Measurements from ENCODE around the gene HLA-C. TPM values are rescaled to one million over a fixed set of nuclear protein-coding genes. Genes with fewer than 3 reads are reported as not detected.

The HLA-C gene
- polyA plus RNA-seq, 1 of the 3 experiments (the other 2 are of a cell fraction): 434 TPM

DNA sequence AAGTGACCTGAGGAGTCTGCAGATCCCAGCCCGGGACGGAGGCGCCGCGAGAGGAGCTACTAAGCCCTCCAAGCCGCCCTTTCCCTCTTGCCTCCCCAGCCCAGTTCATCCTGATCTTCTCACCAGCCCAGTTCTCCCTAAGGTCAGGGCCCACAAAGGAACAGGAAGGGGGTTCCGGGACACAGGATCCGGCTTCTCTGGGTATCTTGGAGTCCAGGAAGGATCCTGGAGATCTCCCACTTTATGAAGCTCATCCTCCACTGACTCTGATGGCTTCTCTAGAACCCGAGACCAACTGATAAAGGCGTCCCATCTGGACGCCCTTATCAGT lies 36.9 kb upstream of the HLA-C start:
- Histone ChIP-seq H3K4me2 (no peak overlapping the region), H3K9me2 (no peaks in the 10 kb centered on the region), H3K36me3 (replicated peaks in 1 of 2; ENCODE audit: control insufficient read depth in 1 of 2, insufficient read depth in 2 of 2, low read length in 1 of 2) (no peaks in the 10 kb centered on the region), H3K27me3 (ENCODE audit: insufficient read depth) (peaks cover 32% of the 10 kb centered on the region; the same call in 1 of the 2 replicates), H3K4me1 (ENCODE audit: control insufficient read depth in 1 of 2, insufficient read depth in 2 of 2, low read depth in 1 of 2, low read length in 1 of 2) (no peaks in the 10 kb centered on the region), H3K9me3 (no peaks in the 10 kb centered on the region), H3F3A (replicated peaks; ENCODE audit: insufficient read depth) (no peaks in the 10 kb centered on the region), H2AFZ (ENCODE audit: low read depth) (no peak overlapping the region), H3K9ac (no peak overlapping the region), H3K27ac (ENCODE audit: low read depth in 2 of 2, low read length in 1 of 2) (no peak overlapping the region), H3K79me2 (ENCODE audit: insufficient read depth) (no peaks in the 10 kb centered on the region), H4K20me1 (ENCODE audit: insufficient read depth) (no peaks in the 10 kb centered on the region), H3K4me3 (ENCODE audit: low read depth in 2 of 2, low read length in 1 of 2) (no peak overlapping the region)
- ChIA-PET POLR2A (no interaction called here), CTCF (no interaction called here)
- DNase-seq: no peak
- TF ChIP-seq CHD2 (IDR thresholded peaks at IDR 0.05; ENCODE audit: low read length, partially characterized antibody): no peak
- TF ChIP-seq, protein P1, sequence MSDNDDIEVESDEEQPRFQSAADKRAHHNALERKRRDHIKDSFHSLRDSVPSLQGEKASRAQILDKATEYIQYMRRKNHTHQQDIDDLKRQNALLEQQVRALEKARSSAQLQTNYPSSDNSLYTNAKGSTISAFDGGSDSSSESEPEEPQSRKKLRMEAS (IDR thresholded peaks at IDR 0.05; ENCODE audit: low read depth): no peak
- TF ChIP-seq GABPA (IDR thresholded peaks at IDR 0.05; ENCODE audit: low read depth): no peak
- WGBS (ENCODE audit: low lambda C conversion rate): no CpG with 5 or more reads among the region's 11 CpGs

DNA sequence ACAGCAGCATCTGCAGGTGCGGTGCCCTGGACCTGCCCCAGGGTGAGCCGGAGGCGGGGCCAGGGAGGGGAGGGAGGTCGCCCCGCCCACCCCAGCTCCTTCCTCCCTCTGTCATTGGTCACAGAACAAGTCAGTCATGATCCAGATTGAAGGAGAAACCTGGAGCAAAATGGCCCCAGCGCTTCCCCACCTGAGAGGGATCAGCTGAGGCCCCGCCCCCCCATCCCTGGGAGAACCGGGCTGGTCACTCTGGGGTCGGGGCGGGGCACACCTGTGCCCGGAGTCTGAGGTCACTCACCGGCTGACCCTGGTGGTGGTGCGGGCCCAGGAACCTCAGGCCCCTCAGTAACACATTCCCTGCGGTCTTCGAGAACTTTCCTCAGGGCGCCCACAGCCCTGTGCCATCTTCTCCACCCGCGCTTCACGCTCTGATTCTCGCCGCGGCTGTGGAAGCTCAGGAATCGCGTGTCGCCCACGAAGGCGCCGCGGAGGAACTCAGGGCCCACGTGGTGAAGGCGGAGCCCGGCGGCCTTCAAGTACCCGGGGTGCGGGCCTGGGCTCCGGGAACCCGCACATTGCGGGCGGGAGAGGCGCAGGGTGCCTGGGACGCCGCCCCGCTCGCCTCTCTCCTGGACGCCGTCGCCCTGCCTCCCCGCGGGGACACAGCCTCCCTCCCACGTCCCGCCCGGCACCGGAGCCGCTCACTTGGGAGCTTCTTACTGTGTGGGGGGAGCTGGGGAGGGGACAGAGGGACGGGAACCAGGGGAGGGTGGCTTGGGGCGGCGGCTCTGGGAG lies 36.4 kb upstream of the HLA-C start:
- ChIA-PET POLR2A (no interaction called here), CTCF (interaction anchor here (0.8 kb wide), 1 partner anchor 58 kb away, joined by 3 read pairs; no protein-coding TSS in a partner anchor)
- Histone ChIP-seq H3K4me2 (no peak overlapping the region), H3K79me2 (ENCODE audit: insufficient read depth) (no peaks in the 10 kb centered on the region), H3F3A (replicated peaks; ENCODE audit: insufficient read depth) (no peaks in the 10 kb centered on the region), H3K4me1 (ENCODE audit: control insufficient read depth in 1 of 2, insufficient read depth in 2 of 2, low read depth in 1 of 2, low read length in 1 of 2) (no peaks in the 10 kb centered on the region), H3K36me3 (replicated peaks in 1 of 2; ENCODE audit: control insufficient read depth in 1 of 2, insufficient read depth in 2 of 2, low read length in 1 of 2) (no peaks in the 10 kb centered on the region), H3K4me3 (ENCODE audit: low read depth in 2 of 2, low read length in 1 of 2) (no peak overlapping the region), H3K9ac (no peak overlapping the region), H3K9me2 (no peaks in the 10 kb centered on the region), H3K27me3 (ENCODE audit: insufficient read depth) (peaks cover 37% of the 10 kb centered on the region; the same call in 1 of the 2 replicates), H2AFZ (ENCODE audit: low read depth) (no peak overlapping the region), H4K20me1 (ENCODE audit: insufficient read depth) (no peaks in the 10 kb centered on the region), H3K9me3 (no peaks in the 10 kb centered on the region), H3K27ac (ENCODE audit: low read depth in 2 of 2, low read length in 1 of 2) (no peak overlapping the region)
- WGBS (ENCODE audit: low lambda C conversion rate): 10% methylated on average over 2 of the region's 57 CpGs
- DNase-seq: no peak
- no peak for TF ChIP-seq MEF2A (IDR thresholded peaks at IDR 0.05; ENCODE audit: borderline replicate concordance, low read depth)

DNA sequence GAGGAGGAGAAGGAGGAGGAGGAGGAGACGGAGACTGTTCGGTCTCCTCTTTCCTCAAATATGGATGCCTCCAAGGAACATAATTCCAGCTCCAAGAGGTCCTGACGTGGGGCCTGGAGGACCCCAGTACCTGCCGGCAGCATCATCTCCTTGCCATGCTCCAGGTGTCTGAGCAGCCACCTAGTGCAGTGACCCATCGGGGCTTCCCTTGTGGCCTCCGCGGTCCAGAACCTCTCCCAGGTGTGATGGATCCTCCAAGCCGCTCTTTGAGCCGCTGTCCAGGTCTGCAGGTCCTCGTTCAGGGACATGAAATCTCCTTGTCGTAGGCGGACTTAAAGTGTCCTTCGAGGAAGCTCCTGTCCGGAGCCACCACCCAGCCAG lies 35.8 kb upstream of the HLA-C start:
- Histone ChIP-seq H3K4me3 (ENCODE audit: low read depth in 2 of 2, low read length in 1 of 2) (no peak overlapping the region), H3K9me3 (no peaks in the 10 kb centered on the region), H3K27me3 (ENCODE audit: insufficient read depth) (peaks cover 34% of the 10 kb centered on the region; the same call in 1 of the 2 replicates), H3K79me2 (ENCODE audit: insufficient read depth) (no peaks in the 10 kb centered on the region), H3K9me2 (no peaks in the 10 kb centered on the region), H4K20me1 (ENCODE audit: insufficient read depth) (no peaks in the 10 kb centered on the region), H3K27ac (ENCODE audit: low read depth in 2 of 2, low read length in 1 of 2) (no peak overlapping the region), H3K4me1 (ENCODE audit: control insufficient read depth in 1 of 2, insufficient read depth in 2 of 2, low read depth in 1 of 2, low read length in 1 of 2) (no peaks in the 10 kb centered on the region), H3F3A (replicated peaks; ENCODE audit: insufficient read depth) (no peaks in the 10 kb centered on the region), H3K36me3 (replicated peaks in 1 of 2; ENCODE audit: control insufficient read depth in 1 of 2, insufficient read depth in 2 of 2, low read length in 1 of 2) (no peaks in the 10 kb centered on the region), H3K9ac (no peak overlapping the region), H2AFZ (ENCODE audit: low read depth) (no peak overlapping the region), H3K4me2 (no peak overlapping the region)
- 15% methylated on average over 6 of the region's 14 CpGs for WGBS (ENCODE audit: low lambda C conversion rate)
- ChIA-PET POLR2A (no interaction called here), CTCF (interaction anchor here (0.8 kb wide), 1 partner anchor 59 kb away, joined by 3 read pairs; no protein-coding TSS in a partner anchor)
- no peak for DNase-seq
- TF ChIP-seq POLR2AphosphoS5 (IDR thresholded peaks at IDR 0.05; ENCODE audit: low read depth, low read length): no peak
- no peak for TF ChIP-seq NFIC (IDR thresholded peaks at IDR 0.05; ENCODE audit: borderline replicate concordance)
- TF ChIP-seq, protein P2, sequence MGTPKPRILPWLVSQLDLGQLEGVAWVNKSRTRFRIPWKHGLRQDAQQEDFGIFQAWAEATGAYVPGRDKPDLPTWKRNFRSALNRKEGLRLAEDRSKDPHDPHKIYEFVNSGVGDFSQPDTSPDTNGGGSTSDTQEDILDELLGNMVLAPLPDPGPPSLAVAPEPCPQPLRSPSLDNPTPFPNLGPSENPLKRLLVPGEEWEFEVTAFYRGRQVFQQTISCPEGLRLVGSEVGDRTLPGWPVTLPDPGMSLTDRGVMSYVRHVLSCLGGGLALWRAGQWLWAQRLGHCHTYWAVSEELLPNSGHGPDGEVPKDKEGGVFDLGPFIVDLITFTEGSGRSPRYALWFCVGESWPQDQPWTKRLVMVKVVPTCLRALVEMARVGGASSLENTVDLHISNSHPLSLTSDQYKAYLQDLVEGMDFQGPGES (IDR thresholded peaks at IDR 0.05; ENCODE audit: low read depth, low read length): no peak
- no peak for TF ChIP-seq RFX5 (IDR thresholded peaks at IDR 0.05; ENCODE audit: low read length)
- TF ChIP-seq, protein P3, sequence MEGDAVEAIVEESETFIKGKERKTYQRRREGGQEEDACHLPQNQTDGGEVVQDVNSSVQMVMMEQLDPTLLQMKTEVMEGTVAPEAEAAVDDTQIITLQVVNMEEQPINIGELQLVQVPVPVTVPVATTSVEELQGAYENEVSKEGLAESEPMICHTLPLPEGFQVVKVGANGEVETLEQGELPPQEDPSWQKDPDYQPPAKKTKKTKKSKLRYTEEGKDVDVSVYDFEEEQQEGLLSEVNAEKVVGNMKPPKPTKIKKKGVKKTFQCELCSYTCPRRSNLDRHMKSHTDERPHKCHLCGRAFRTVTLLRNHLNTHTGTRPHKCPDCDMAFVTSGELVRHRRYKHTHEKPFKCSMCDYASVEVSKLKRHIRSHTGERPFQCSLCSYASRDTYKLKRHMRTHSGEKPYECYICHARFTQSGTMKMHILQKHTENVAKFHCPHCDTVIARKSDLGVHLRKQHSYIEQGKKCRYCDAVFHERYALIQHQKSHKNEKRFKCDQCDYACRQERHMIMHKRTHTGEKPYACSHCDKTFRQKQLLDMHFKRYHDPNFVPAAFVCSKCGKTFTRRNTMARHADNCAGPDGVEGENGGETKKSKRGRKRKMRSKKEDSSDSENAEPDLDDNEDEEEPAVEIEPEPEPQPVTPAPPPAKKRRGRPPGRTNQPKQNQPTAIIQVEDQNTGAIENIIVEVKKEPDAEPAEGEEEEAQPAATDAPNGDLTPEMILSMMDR (IDR thresholded peaks at IDR 0.05): no peak
- TF ChIP-seq, protein P4, sequence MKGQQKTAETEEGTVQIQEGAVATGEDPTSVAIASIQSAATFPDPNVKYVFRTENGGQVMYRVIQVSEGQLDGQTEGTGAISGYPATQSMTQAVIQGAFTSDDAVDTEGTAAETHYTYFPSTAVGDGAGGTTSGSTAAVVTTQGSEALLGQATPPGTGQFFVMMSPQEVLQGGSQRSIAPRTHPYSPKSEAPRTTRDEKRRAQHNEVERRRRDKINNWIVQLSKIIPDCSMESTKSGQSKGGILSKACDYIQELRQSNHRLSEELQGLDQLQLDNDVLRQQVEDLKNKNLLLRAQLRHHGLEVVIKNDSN (IDR thresholded peaks at IDR 0.05; ENCODE audit: borderline replicate concordance, low read depth): no peak
- TF ChIP-seq GABPA (IDR thresholded peaks at IDR 0.05; ENCODE audit: low read depth): no peak
- no peak for TF ChIP-seq CHD2 (IDR thresholded peaks at IDR 0.05; ENCODE audit: low read length, partially characterized antibody)
- TF ChIP-seq, protein P5, sequence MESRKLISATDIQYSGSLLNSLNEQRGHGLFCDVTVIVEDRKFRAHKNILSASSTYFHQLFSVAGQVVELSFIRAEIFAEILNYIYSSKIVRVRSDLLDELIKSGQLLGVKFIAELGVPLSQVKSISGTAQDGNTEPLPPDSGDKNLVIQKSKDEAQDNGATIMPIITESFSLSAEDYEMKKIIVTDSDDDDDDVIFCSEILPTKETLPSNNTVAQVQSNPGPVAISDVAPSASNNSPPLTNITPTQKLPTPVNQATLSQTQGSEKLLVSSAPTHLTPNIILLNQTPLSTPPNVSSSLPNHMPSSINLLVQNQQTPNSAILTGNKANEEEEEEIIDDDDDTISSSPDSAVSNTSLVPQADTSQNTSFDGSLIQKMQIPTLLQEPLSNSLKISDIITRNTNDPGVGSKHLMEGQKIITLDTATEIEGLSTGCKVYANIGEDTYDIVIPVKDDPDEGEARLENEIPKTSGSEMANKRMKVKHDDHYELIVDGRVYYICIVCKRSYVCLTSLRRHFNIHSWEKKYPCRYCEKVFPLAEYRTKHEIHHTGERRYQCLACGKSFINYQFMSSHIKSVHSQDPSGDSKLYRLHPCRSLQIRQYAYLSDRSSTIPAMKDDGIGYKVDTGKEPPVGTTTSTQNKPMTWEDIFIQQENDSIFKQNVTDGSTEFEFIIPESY (IDR thresholded peaks at IDR 0.05; ENCODE audit: borderline replicate concordance, low read depth): no peak
- TF ChIP-seq, protein P6, sequence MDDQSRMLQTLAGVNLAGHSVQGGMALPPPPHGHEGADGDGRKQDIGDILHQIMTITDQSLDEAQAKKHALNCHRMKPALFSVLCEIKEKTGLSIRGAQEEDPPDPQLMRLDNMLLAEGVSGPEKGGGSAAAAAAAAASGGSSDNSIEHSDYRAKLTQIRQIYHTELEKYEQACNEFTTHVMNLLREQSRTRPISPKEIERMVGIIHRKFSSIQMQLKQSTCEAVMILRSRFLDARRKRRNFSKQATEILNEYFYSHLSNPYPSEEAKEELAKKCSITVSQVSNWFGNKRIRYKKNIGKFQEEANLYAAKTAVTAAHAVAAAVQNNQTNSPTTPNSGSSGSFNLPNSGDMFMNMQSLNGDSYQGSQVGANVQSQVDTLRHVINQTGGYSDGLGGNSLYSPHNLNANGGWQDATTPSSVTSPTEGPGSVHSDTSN (IDR thresholded peaks at IDR 0.05): no peak

Data from SK-N-SH (cell line).